IPS-15b (cell line): ENCODE measurements around the gene BCL10.

Source experiments
- H3K27me3 ChIP-seq: one replicate; pipeline ENCODE4 v1.6.1; 2013; ENCODE audit warnings: low read length; ENCODE audit not compliant: control insufficient read depth, insufficient read depth
- H3K36me3 ChIP-seq: one replicate; pipeline ENCODE4 v1.6.1; 2013; ENCODE audit warnings: low read length; ENCODE audit not compliant: control insufficient read depth, insufficient read depth
- H3K4me1 ChIP-seq: one replicate; pipeline ENCODE4 v1.6.1; 2013; ENCODE audit warnings: mild to moderate bottlenecking, low read length; ENCODE audit not compliant: control insufficient read depth, insufficient read depth
- H3K4me3 ChIP-seq: one replicate; pipeline ENCODE4 v1.5.1; 2013; ENCODE audit warnings: low read depth, low read length
- H3K9ac ChIP-seq: one replicate; pipeline ENCODE4 v1.6.1; 2013; ENCODE audit warnings: low read depth, mild to moderate bottlenecking, low read length
- H3K9me3 ChIP-seq: one replicate; pipeline ENCODE4 v1.6.1; 2013; ENCODE audit warnings: mild to moderate bottlenecking, low read length; ENCODE audit not compliant: control insufficient read depth, insufficient read depth

Gene BCL10

GRCh38 chr1:85296980-85297379 lies 20.5 kb upstream of the BCL10 start:
- Histone ChIP-seq H3K27me3 (no peaks in the 10 kb centered on the region), H3K9ac (no peak overlapping the region), H3K9me3 (no peaks in the 10 kb centered on the region), H3K36me3 (no peaks in the 10 kb centered on the region), H3K4me1 (peaks cover 2% of the 10 kb centered on the region), H3K4me3 (no peak overlapping the region)

DNA sequence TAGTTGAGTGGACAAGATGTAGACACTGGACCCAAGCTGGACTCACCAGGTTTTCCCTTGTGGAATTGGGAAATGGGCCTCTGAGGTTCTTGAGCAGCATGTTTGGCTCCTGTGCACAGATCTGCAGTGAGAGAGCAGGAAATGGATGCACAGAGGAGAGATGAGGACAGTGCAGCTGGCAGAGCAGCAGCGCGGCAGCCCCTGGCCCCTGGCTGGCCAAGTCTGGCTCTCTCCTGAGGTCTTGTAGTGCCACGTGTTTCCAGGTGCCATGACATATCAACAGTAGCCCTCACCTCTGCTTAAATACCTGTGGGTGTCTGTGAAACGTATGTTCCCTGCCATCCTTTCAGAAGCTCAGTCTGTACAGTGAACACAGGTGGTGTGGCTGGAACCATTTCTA lies 19.2 kb upstream of the BCL10 start:
- H3K9me3 ChIP-seq, result no peaks in the 10 kb centered on the region
- H3K9ac ChIP-seq, result no peak overlapping the region
- peaks cover 2% of the 10 kb centered on the region for H3K4me1 ChIP-seq

DNA sequence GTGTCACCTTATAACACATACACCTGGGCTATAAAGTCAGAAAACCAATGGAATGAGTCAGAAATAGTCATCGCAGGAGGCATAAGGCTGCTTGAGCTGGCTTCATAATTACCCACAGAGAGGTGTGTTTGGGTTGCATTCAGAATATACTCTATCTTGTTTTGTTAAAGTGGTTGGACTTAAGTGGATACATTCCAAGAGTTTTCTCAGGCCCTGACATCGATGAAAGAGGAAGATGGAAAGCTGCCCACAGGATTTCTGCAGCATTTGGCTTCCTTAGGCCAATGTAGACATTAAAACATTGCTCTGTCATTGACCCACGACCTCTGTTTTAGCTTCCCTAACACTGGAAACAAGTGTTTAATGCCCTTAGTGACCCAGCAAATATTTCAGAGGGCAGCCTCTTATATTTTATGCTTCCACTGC lies 18.6 kb upstream of the BCL10 start:
- Histone ChIP-seq H3K4me3 (no peak overlapping the region), H3K27me3 (no peaks in the 10 kb centered on the region), H3K9me3 (no peaks in the 10 kb centered on the region), H3K9ac (no peak overlapping the region), H3K4me1 (peaks cover 2% of the 10 kb centered on the region), H3K36me3 (no peaks in the 10 kb centered on the region)

More for the DNA sequence above, 19.2 kb upstream of the BCL10 start:
- no peaks in the 10 kb centered on the region for H3K27me3 ChIP-seq
- H3K4me3 ChIP-seq, result no peak overlapping the region
- H3K36me3 ChIP-seq, result no peaks in the 10 kb centered on the region

DNA sequence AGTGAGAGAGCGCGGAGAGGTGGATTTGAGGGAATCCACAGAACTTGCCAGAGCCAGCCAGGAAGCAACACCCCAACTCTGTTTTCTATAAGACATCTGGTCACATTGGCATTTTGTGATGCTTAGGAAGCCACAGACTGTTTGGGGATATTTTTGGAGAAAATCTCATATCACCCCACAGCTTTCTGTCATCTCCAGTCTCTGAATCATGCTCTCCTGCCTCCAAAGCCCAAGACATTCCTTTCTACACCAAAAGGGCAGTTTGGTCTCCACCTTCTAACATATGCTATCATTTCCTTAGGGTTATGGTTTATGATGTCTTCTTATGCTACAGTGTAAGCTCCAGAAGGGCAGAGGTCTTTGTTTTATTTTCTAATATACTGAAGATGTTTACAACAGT lies 14.4 kb upstream of the BCL10 start:
- H3K4me3 ChIP-seq, result no peak overlapping the region
- no peaks in the 10 kb centered on the region for H3K36me3 ChIP-seq
- no peaks in the 10 kb centered on the region for H3K27me3 ChIP-seq
- no peaks in the 10 kb centered on the region for H3K4me1 ChIP-seq
- H3K9me3 ChIP-seq, result no peaks in the 10 kb centered on the region
- H3K9ac ChIP-seq, result no peak overlapping the region

GRCh38 chr1:85289848-85290335 lies 13.5 kb upstream of the BCL10 start:
- no peak overlapping the region for H3K9ac ChIP-seq
- no peak overlapping the region for H3K4me3 ChIP-seq
- H3K27me3 ChIP-seq, result no peaks in the 10 kb centered on the region
- H3K36me3 ChIP-seq, result no peaks in the 10 kb centered on the region
- H3K9me3 ChIP-seq, result no peaks in the 10 kb centered on the region
- H3K4me1 ChIP-seq, result no peaks in the 10 kb centered on the region

DNA sequence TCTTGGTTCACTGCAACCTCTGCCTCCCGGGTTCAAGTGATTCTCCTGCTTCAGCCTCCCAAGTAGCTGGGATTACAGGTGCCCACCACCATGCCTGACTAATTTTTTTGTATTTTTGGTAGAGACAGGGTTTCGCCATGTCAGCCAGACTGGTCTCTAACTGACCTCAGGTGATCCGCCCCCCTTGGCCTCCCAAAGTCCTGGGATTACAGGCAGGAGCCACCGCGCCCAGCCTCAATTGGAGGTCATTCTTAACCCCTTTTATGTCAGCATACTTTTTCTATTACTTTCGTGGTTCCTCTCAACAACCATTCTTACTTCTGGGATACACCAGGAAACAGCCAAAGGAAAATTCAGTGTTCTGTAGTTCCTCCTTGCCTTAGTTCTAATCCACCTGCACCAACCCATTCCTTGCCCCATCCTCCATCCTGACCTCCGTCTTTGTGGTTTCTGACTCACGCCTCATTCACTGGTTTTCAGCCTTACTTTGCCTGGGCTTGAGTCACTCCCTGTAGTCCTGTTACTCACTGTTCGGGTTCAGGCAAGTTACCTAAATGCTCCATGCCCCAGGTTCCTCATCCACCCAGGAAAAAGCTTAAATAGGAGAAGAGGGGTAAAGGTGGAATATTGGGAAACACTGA lies 12.9 kb upstream of the BCL10 start:
- Histone ChIP-seq H3K36me3 (no peaks in the 10 kb centered on the region), H3K27me3 (no peaks in the 10 kb centered on the region), H3K4me3 (no peak overlapping the region), H3K4me1 (no peaks in the 10 kb centered on the region), H3K9me3 (no peaks in the 10 kb centered on the region), H3K9ac (no peak overlapping the region)

DNA sequence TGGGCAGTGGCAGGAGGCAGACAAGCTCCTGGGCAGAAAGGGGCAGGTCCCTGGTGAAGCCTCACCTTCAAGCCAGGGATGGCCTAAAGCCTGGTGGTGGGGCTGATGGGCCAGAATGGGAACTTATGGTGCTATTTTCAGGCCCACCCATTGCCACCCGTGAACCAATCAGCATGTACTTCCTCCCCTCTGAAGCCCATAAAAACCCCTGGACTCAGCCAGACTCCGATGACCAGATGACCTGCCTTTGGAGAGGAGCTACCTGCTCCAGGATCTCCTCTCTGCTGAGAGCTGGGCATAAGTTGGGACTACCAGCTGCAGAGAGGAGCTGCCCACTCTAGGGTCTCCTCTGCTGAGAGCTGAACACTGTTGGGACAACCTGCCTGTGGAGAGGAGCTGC lies 7.8 kb upstream of the BCL10 start:
- Histone ChIP-seq H3K4me1 (no peaks in the 10 kb centered on the region), H3K4me3 (no peak overlapping the region), H3K27me3 (no peaks in the 10 kb centered on the region), H3K9me3 (no peaks in the 10 kb centered on the region), H3K36me3 (no peaks in the 10 kb centered on the region), H3K9ac (no peak overlapping the region)

- H3K9me3 ChIP-seq, result no peaks in the 10 kb centered on the region
- H3K36me3 ChIP-seq, result no peaks in the 10 kb centered on the region
- no peak overlapping the region for H3K9ac ChIP-seq
- no peaks in the 10 kb centered on the region for H3K27me3 ChIP-seq
- no peak overlapping the region for H3K4me3 ChIP-seq
- no peaks in the 10 kb centered on the region for H3K4me1 ChIP-seq
Observed at GRCh38 chr1:85283475-85284199, 7.2 kb upstream of the BCL10 start.

- Histone ChIP-seq H3K9ac (no peak overlapping the region), H3K36me3 (no peaks in the 10 kb centered on the region), H3K27me3 (no peaks in the 10 kb centered on the region), H3K4me1 (no peaks in the 10 kb centered on the region), H3K4me3 (no peak overlapping the region), H3K9me3 (no peaks in the 10 kb centered on the region)
Observed at GRCh38 chr1:85282424-85282823, 6.0 kb upstream of the BCL10 start.

DNA sequence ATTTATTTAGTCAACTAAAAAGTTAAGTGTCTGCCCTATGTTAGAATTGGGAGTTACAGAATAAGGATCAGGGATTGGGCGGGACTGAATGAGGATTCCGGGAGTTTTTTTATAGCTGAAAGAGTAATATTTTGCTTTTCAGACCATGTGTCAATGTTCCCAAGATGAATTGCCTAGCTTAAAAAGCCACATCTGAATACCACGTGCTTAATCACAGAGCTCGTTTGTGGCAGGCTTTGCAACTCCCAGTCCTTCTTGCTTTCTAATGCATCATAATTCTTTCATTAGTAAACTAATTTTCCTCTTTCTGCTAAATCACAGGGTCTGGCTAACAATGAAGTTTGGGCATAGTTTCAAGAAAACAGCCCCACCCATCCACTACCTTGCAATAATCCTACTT lies 4.2 kb upstream of the BCL10 start:
- no peaks in the 10 kb centered on the region for H3K4me1 ChIP-seq
- no peak overlapping the region for H3K9ac ChIP-seq
- H3K36me3 ChIP-seq, result no peaks in the 10 kb centered on the region
- no peak overlapping the region for H3K4me3 ChIP-seq
- H3K27me3 ChIP-seq, result no peaks in the 10 kb centered on the region
- no peaks in the 10 kb centered on the region for H3K9me3 ChIP-seq

DNA sequence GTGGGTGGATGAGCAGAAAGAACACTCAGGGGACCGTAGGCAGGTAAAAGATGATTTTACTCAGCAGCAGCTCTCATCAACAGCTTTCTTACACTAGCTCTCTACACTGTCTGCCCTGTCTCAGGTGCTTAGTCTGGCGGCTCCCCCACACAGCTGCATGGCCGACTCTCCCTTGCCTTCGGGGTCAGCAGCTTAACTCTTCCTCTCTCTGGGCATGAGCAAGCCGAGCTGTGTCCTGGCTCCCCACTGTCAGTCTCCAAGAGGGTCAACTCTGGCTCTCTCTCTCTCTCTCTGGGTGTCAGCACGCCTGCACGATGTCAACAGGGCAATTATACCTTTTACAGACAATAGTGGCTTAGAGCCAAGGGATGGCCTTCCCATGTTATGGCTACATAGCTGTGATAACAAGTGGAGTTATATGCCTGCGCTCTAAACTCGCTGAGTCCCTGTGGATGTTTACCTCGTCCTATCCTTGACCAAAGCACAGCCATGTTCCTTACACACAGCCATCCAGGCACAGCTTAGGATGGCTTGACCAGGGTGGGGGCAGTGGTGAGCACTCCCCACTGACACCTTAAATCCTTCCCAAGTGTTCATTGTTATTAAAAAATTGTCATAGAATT lies 3.1 kb upstream of the BCL10 start:
- Histone ChIP-seq H3K4me3 (no peak overlapping the region), H3K36me3 (no peaks in the 10 kb centered on the region), H3K9ac (no peak overlapping the region), H3K27me3 (no peaks in the 10 kb centered on the region), H3K9me3 (no peaks in the 10 kb centered on the region), H3K4me1 (peaks cover 7% of the 10 kb centered on the region)

- Histone ChIP-seq H3K9me3 (no peaks in the 10 kb centered on the region), H3K9ac (no peak overlapping the region), H3K4me1 (peaks cover 13% of the 10 kb centered on the region), H3K27me3 (no peaks in the 10 kb centered on the region), H3K36me3 (no peaks in the 10 kb centered on the region), H3K4me3 (no peak overlapping the region)
Observed at GRCh38 chr1:85278853-85279314, 2.5 kb upstream of the BCL10 start.
